ENCODE measurements around the gene MT1HL1. TPM values are rescaled to one million over a fixed set of nuclear protein-coding genes. Genes with fewer than 3 reads are reported as not detected.

The MT1HL1 gene
- total RNA-seq, 4 donors from 2014 or later, result not detected

DNA sequence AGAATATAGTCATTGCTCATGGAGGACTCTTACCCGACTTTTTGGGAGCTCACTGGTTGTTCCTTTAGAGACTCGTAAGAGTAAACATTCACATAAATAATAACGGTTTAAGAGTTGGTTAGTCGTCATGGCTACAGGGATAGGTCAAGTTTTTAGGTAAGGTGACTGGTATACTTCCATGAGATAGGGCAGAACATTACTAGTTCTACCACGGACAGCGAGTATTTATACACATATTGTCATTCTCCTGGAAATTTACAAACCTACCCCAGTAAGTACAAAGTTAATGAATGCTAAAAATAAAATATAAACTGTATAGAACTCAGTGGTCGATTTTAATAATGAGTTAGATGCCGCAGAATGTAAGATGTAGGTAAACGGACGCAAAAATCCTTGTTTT is 36.6 kb upstream of the MT1HL1 start:
- WGBS, 2 donors, result 68 to 74% methylated on average over 10 of the region's 10 CpGs
- intact Hi-C loops (cut with DNase I; ENCODE audit: low total_unique reads), result no loop called here
- no peak overlapping the region for H3K4me3 ChIP-seq (ENCODE audit: low read depth, poor library complexity, severe bottlenecking)
- DNase-seq (ENCODE audit: low spot score in 2 of 2), result no peak
- no peak for TF ChIP-seq POLR2A (IDR thresholded peaks at IDR 0.05)
- TF ChIP-seq, protein P1, sequence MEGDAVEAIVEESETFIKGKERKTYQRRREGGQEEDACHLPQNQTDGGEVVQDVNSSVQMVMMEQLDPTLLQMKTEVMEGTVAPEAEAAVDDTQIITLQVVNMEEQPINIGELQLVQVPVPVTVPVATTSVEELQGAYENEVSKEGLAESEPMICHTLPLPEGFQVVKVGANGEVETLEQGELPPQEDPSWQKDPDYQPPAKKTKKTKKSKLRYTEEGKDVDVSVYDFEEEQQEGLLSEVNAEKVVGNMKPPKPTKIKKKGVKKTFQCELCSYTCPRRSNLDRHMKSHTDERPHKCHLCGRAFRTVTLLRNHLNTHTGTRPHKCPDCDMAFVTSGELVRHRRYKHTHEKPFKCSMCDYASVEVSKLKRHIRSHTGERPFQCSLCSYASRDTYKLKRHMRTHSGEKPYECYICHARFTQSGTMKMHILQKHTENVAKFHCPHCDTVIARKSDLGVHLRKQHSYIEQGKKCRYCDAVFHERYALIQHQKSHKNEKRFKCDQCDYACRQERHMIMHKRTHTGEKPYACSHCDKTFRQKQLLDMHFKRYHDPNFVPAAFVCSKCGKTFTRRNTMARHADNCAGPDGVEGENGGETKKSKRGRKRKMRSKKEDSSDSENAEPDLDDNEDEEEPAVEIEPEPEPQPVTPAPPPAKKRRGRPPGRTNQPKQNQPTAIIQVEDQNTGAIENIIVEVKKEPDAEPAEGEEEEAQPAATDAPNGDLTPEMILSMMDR (IDR thresholded peaks at IDR 0.05), result no peak

DNA sequence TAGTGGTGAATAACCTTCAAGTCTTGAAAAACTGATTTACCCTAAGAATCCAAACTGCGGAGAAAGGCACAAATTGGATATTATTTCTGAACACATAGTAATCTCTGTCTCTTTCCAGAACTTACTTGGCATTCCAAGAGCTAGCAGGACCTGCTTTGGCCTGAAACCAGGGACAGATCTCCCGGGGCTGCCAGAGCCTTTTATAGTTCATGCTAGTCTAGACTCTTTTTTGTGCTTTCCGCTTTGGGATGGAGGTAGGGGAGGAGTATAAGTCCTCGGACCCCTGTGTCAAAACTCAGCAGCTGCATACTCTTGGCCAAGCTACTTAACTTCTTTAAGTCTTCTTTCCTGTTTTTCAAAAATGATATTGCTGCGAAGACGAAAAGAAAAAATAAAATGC is 34.0 kb upstream of the MT1HL1 start:
- intact Hi-C loops (cut with DNase I; ENCODE audit: low total_unique reads), result no loop called here
- 81 to 83% methylated on average over 6 of the region's 6 CpGs for WGBS, 2 donors
- no peak for DNase-seq (ENCODE audit: low spot score in 2 of 2)
- no peak overlapping the region for H3K4me3 ChIP-seq (ENCODE audit: low read depth, poor library complexity, severe bottlenecking)
- no peak for TF ChIP-seq POLR2A (IDR thresholded peaks at IDR 0.05)
- TF ChIP-seq, protein P1 (IDR thresholded peaks at IDR 0.05), result no peak

DNA sequence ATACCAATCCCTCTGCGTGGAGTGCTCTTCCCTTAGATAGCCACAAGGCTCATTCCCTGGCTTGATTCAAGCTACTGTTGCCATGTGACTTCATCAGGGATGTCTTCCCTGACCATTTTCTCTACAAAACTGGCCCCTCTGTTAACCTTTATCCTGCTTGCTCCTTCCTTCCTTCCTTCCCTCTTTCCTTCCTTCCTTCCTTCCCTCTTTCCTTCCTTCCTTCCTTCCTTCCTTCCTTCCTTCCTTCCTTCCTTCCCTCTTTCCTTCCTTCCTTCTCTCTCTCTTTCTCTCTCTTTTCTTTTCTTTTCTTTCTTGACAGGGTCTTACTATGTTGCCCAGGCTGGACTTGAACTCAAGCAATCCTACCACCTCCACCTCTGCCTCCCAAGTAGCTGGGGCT is 31.5 kb upstream of the MT1HL1 start:
- WGBS, 2 donors, result 92 to 100% methylated on average over 1 of the region's 1 CpG

DNA sequence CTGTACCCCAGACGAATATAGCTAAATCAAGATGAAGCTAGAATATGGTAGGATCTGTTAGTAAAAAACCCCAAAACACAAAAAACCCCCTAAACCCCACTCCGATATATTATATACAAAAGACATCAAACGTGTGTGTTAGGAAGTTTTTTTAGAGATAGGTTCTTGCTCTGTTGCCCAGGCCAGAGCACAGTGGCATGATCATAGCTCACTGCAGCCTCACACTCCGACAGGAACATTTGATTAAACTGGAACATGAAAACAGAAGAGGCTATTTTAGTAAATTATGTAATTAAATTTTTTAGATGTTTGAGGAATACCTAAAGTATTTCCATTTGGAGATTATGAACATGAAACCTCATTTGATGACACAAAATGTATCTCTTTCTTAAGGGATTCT is 29.6 kb upstream of the MT1HL1 start:
- 71 to 78% methylated on average over 4 of the region's 4 CpGs for WGBS, 2 donors
- no peak for TF ChIP-seq POLR2A (IDR thresholded peaks at IDR 0.05)
- TF ChIP-seq, protein P1 (IDR thresholded peaks at IDR 0.05), result no peak
- no peak for DNase-seq (ENCODE audit: low spot score in 2 of 2)
- intact Hi-C loops (cut with DNase I; ENCODE audit: low total_unique reads), result no loop called here
- no peak overlapping the region for H3K4me3 ChIP-seq (ENCODE audit: low read depth, poor library complexity, severe bottlenecking)

More for the DNA sequence above, 31.5 kb upstream of the MT1HL1 start:
- H3K4me3 ChIP-seq (ENCODE audit: low read depth, poor library complexity, severe bottlenecking), result no peak overlapping the region
- no peak for DNase-seq (ENCODE audit: low spot score in 2 of 2)
- intact Hi-C loops (cut with DNase I; ENCODE audit: low total_unique reads), result no loop called here
- TF ChIP-seq, protein P1 (IDR thresholded peaks at IDR 0.05), result no peak
- no peak for TF ChIP-seq POLR2A (IDR thresholded peaks at IDR 0.05)

DNA sequence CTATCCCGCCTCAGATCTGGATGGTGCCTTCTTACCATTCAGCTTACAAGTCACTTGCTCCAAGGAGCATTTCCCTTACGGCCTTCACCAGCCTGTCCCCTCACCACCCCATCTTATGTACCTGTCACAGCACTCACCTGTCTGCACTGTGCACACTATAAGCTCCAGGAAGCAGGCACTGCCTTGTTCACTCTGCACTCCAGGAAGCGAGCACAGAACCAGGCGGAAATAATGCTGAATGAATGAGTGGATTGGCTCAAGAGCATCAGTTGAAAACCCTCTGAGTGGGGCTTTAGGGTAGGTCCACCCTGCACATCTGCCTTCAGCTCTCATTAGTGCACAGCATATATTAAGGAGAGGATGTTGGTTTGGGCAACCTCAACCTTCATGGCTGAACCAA is 28.8 kb upstream of the MT1HL1 start:
- no peak for TF ChIP-seq POLR2A (IDR thresholded peaks at IDR 0.05)
- TF ChIP-seq, protein P1 (IDR thresholded peaks at IDR 0.05), result no peak
- intact Hi-C loops (cut with DNase I; ENCODE audit: low total_unique reads), result no loop called here
- WGBS, 2 donors, result 92 to 94% methylated on average over 4 of the region's 4 CpGs
- DNase-seq (ENCODE audit: low spot score in 2 of 2), result no peak
- H3K4me3 ChIP-seq (ENCODE audit: low read depth, poor library complexity, severe bottlenecking), result no peak overlapping the region

DNA sequence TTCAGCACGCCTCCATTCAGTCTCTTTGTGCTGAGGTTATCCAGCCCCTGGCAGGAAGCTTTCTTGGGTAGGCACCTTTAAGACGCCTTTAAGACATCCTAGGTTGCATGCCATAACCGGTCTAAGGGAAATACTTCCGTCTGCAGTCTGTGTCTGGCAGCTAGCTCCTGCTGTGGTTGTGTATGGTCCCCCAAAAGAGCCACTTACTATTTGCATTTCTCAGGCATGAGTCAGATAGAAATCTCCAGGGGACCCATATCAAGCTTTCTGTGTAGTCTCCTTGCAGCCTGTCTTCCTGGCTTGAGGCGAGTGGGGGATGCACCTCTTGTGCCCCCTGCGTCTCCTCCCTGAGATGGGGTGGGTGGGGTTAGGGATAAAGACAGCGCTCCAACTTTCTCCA is 27.8 kb upstream of the MT1HL1 start:
- no peak overlapping the region for H3K4me3 ChIP-seq (ENCODE audit: low read depth, poor library complexity, severe bottlenecking)
- no peak for DNase-seq (ENCODE audit: low spot score in 2 of 2)
- WGBS, 2 donors, result 31 to 39% methylated on average over 7 of the region's 7 CpGs
- TF ChIP-seq POLR2A (IDR thresholded peaks at IDR 0.05), result no peak
- TF ChIP-seq, protein P1 (IDR thresholded peaks at IDR 0.05), result no peak
- intact Hi-C loops (cut with DNase I; ENCODE audit: low total_unique reads), result no loop called here

Data from lower leg skin (tissue), 4 donors.